ENCODE results near the gene ADORA1.

ADORA1 gene

GRCh38 chr1:203093754-203094410, 33.6 kb upstream of the ADORA1 start:
- no peak overlapping the region for H3K4me3 ChIP-seq (ENCODE audit: low read length)
- TF ChIP-seq CTCF (conservative IDR thresholded peaks at IDR 0.05; ENCODE audit: low read length): no peak
- no peak for DNase-seq (ENCODE audit: low read depth)

- no peak for TF ChIP-seq CTCF (conservative IDR thresholded peaks at IDR 0.05; ENCODE audit: low read length)
- H3K4me3 ChIP-seq (ENCODE audit: low read length): no peak overlapping the region
- no peak for DNase-seq (ENCODE audit: low read depth)
Observed at GRCh38 chr1:203095061-203095690, 32.4 kb upstream of the ADORA1 start.

GRCh38 chr1:203096566-203096965, 31.0 kb upstream of the ADORA1 start:
- no peak for DNase-seq (ENCODE audit: low read depth)
- no peak overlapping the region for H3K4me3 ChIP-seq (ENCODE audit: low read length)
- no peak for TF ChIP-seq CTCF (conservative IDR thresholded peaks at IDR 0.05; ENCODE audit: low read length)

- no peak for TF ChIP-seq CTCF (conservative IDR thresholded peaks at IDR 0.05; ENCODE audit: low read length)
- H3K4me3 ChIP-seq (ENCODE audit: low read length): no peak overlapping the region
- DNase-seq (ENCODE audit: low read depth): no peak
Observed at GRCh38 chr1:203097001-203097400, 30.5 kb upstream of the ADORA1 start.

- TF ChIP-seq CTCF (conservative IDR thresholded peaks at IDR 0.05; ENCODE audit: low read length): no peak
- H3K4me3 ChIP-seq (ENCODE audit: low read length): no peak overlapping the region
- DNase-seq (ENCODE audit: low read depth): no peak
Observed at GRCh38 chr1:203098445-203098844, 29.1 kb upstream of the ADORA1 start.

- no peak for DNase-seq (ENCODE audit: low read depth)
- H3K4me3 ChIP-seq (ENCODE audit: low read length): no peak overlapping the region
- no peak for TF ChIP-seq CTCF (conservative IDR thresholded peaks at IDR 0.05; ENCODE audit: low read length)
Observed at GRCh38 chr1:203098914-203099520, 28.5 kb upstream of the ADORA1 start.
